Prostate gland (tissue), 2 donors: ENCODE results near the gene AMN1.
"Not testable (repeated sequence)": the region's sequence is repeated elsewhere in the genome, so short reads cannot be mapped to it uniquely, and the experiment has no call there.

ENCODE experiments used
- POLR2A ChIP-seq: fragments of 450-650 bp; IDR thresholded peaks from one replicate; pipeline ENCODE4 v1.6.1; 2016; ENCODE audit warnings: antibody characterized with exemption, mild to moderate bottlenecking
- POLR2AphosphoS5 ChIP-seq: sonication (generic); formaldehyde crosslinking; IDR thresholded peaks from one replicate; pipeline ENCODE4 v1.6.1; 2017; ENCODE audit warnings: antibody characterized with exemption
- TF ChIP-seq, protein P1 (sequence below), 4 experiments: fragments of 200-600 bp in 2 of 4; fragments of 450-650 bp in 2 of 4; sonication (generic) in 2 of 4; IDR thresholded peaks; 1 replicate in 3 of 4; 2 replicates in 1 of 4; pipeline ENCODE4 v1.5.1; 2016 to 2019; ENCODE audit warnings: antibody characterized with exemption in 4 of 4, mild to moderate bottlenecking in 2 of 4, moderate library complexity in 2 of 4

DNA sequence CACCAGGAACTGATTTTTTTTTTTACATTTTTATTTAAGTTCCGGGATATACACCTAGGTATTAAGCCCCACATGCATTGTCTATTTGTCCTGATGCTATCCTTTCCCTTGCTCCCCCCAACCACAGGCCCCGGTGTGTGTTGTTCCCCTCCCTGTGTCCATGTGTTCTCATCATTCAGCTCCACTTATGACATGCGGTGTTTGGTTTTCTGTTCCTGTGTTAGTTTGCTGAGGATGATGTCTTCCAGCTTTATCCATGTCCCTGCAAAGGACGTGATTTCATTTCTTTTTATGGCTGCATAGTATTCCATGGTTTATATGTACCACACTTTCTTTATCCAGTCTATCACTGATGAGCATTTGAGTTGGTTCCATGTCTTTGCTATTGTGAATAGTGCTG lies 11.8 kb downstream of the AMN1 start:
- TF ChIP-seq, protein P1, sequence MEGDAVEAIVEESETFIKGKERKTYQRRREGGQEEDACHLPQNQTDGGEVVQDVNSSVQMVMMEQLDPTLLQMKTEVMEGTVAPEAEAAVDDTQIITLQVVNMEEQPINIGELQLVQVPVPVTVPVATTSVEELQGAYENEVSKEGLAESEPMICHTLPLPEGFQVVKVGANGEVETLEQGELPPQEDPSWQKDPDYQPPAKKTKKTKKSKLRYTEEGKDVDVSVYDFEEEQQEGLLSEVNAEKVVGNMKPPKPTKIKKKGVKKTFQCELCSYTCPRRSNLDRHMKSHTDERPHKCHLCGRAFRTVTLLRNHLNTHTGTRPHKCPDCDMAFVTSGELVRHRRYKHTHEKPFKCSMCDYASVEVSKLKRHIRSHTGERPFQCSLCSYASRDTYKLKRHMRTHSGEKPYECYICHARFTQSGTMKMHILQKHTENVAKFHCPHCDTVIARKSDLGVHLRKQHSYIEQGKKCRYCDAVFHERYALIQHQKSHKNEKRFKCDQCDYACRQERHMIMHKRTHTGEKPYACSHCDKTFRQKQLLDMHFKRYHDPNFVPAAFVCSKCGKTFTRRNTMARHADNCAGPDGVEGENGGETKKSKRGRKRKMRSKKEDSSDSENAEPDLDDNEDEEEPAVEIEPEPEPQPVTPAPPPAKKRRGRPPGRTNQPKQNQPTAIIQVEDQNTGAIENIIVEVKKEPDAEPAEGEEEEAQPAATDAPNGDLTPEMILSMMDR (IDR thresholded peaks at IDR 0.05) = not testable (repeated sequence)
- TF ChIP-seq POLR2A, POLR2AphosphoS5: not testable (repeated sequence)
